Measurements from ENCODE around the gene JAZF1.

DNA sequence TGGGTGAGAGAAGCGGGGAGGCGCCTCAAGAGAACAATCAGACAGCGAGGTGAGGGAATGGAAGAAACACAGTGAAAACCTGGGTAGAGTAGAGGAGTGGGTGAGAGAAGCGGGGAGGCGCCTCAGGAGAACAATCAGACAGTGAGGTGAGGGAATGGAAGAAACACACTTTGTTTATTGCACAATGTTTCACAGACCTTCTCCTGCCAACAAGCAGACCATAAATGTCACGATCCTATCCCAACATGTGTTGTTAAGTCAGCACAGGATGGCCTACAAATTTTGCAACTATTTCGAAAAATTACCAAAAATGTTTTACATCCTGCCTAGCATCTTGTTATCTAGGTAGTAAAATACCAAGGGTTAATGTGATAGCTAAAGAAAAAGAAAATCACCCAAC lies 115.3 kb downstream of the JAZF1 start:
- TF ChIP-seq, protein P1, sequence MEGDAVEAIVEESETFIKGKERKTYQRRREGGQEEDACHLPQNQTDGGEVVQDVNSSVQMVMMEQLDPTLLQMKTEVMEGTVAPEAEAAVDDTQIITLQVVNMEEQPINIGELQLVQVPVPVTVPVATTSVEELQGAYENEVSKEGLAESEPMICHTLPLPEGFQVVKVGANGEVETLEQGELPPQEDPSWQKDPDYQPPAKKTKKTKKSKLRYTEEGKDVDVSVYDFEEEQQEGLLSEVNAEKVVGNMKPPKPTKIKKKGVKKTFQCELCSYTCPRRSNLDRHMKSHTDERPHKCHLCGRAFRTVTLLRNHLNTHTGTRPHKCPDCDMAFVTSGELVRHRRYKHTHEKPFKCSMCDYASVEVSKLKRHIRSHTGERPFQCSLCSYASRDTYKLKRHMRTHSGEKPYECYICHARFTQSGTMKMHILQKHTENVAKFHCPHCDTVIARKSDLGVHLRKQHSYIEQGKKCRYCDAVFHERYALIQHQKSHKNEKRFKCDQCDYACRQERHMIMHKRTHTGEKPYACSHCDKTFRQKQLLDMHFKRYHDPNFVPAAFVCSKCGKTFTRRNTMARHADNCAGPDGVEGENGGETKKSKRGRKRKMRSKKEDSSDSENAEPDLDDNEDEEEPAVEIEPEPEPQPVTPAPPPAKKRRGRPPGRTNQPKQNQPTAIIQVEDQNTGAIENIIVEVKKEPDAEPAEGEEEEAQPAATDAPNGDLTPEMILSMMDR (IDR thresholded peaks at IDR 0.05): no peak
- no peak for TF ChIP-seq POLR2A (IDR thresholded peaks at IDR 0.05)

All from testis (tissue), 2 donors.